ENCODE data around the gene GMDS. TPM values are rescaled to one million over a fixed set of nuclear protein-coding genes. Genes with fewer than 3 reads are reported as not detected.

GMDS gene
- total and polyA plus RNA-seq, 2 of the 13 experiments (the other 11 are each of a cell fraction or from before 2014, with no cell fraction given), result 64.4 to 112 TPM

- Histone ChIP-seq H3K9me3 (ENCODE audit: low read length) (no peaks in the 10 kb centered on the region), H3K4me2 (ENCODE audit: low read depth, low read length) (peak overlapping the region; percentile 32), H3K36me3 (replicated peaks in 1 of 2; ENCODE audit: control insufficient read depth in 1 of 2, insufficient read depth in 2 of 2, low read length in 2 of 2) (peaks cover 0 to 7% of the 10 kb centered on the region in 2 experiments; a peak in 3 of 5 replicates), H3K79me2 (ENCODE audit: insufficient read depth, low read length) (no peaks in the 10 kb centered on the region), H3K4me1 (ENCODE audit: insufficient read depth, low read length) (peaks cover 24% of the 10 kb centered on the region), H2AFZ (ENCODE audit: low read length) (no peak overlapping the region), H4K20me1 (ENCODE audit: insufficient read depth, low read length) (peaks cover 8% of the 10 kb centered on the region; the same call in 1 of the 2 replicates), H3K4me3 (replicated peaks in 1 of 3; ENCODE audit: insufficient read depth in 1 of 3, low read depth in 2 of 3, low read length in 3 of 3) (no peak overlapping the region; a peak in 1 of 6 replicates), H3K27ac (ENCODE audit: extremely low read length, insufficient read depth, low read length) (peak overlapping the region; percentile 26), H3K27me3 (ENCODE audit: control insufficient read depth in 1 of 2, insufficient read depth in 2 of 2, low read length in 2 of 2) (no peaks in the 10 kb centered on the region), H3K9ac (ENCODE audit: insufficient read depth, low read depth, low read length) (no peak overlapping the region)
- WGBS (ENCODE audit: low lambda C conversion rate), result 49% methylated on average over 6 of the region's 8 CpGs
- BruUV-seq (replicated peaks), result no TSS peak
- POLR2A ChIA-PET, result no interaction called here
- in situ Hi-C loops (cut with HindIII; ENCODE audit: extremely low pct_ligation_motif_present, low pct_unique_long_range_greater_than_20kb) (no loop called here), intact Hi-C loops (cut with micrococcal nuclease; ENCODE audit: unreplicated experiment) (no loop called here)
- CTCF ChIA-PET (ENCODE audit: low intra/inter-chr PET ratio, low total read pairs), result no interaction called here
- DNase-seq (ENCODE audit: low spot score) (peak; percentile 84), ATAC-seq (peak; percentile 96), FAIRE-seq (peak; percentile 100)
- TF ChIP-seq ZNF235 (CRISPR knock-in tag; IDR thresholded peaks at IDR 0.05; ENCODE audit: borderline replicate concordance) (no peak), NR2F6 (IDR thresholded peaks at IDR 0.05) (no peak), NR2F6 (CRISPR knock-in tag; IDR thresholded peaks at IDR 0.05) (no peak), ZZZ3 (CRISPR knock-in tag; IDR thresholded peaks at IDR 0.05; ENCODE audit: borderline replicate concordance) (no peak), ZNF367 (CRISPR knock-in tag; IDR thresholded peaks at IDR 0.05; ENCODE audit: borderline replicate concordance) (no peak), ZNF251 (CRISPR knock-in tag; IDR thresholded peaks at IDR 0.05) (no peak), CEBPG (CRISPR knock-in tag; IDR thresholded peaks at IDR 0.05) (peak; percentile 83), DNMT3B (CRISPR knock-in tag; conservative IDR thresholded peaks at IDR 0.05) (no peak), GMEB2 (CRISPR knock-in tag; IDR thresholded peaks at IDR 0.05; ENCODE audit: low read depth) (no peak), BRCA1 (CRISPR knock-in tag; IDR thresholded peaks at IDR 0.05) (no peak), ZBTB34 (CRISPR knock-in tag; IDR thresholded peaks at IDR 0.05) (no peak), ZNF343 (CRISPR knock-in tag; IDR thresholded peaks at IDR 0.05) (no peak), KDM6A (CRISPR knock-in tag; IDR thresholded peaks at IDR 0.05; ENCODE audit: low read depth) (no peak), U2AF2 (IDR thresholded peaks at IDR 0.05; ENCODE audit: low read depth, low read length) (no peak), ATF7 (IDR thresholded peaks at IDR 0.05) (no peak), ATF7 (CRISPR knock-in tag; IDR thresholded peaks at IDR 0.05) (no peak), ZFP36L1 (CRISPR knock-in tag; IDR thresholded peaks at IDR 0.05) (no peak), GABPB1 (CRISPR knock-in tag; IDR thresholded peaks at IDR 0.05) (no peak), HNF1B (CRISPR knock-in tag; IDR thresholded peaks at IDR 0.05) (0 out of 2 replicates have a peak, but pooled peaks have one; percentile 18)
- TF ChIP-seq, protein P1, sequence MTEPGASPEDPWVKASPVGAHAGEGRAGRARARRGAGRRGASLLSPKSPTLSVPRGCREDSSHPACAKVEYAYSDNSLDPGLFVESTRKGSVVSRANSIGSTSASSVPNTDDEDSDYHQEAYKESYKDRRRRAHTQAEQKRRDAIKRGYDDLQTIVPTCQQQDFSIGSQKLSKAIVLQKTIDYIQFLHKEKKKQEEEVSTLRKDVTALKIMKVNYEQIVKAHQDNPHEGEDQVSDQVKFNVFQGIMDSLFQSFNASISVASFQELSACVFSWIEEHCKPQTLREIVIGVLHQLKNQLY (CRISPR knock-in tag; IDR thresholded peaks at IDR 0.05), result no peak
- TF ChIP-seq, protein P2, sequence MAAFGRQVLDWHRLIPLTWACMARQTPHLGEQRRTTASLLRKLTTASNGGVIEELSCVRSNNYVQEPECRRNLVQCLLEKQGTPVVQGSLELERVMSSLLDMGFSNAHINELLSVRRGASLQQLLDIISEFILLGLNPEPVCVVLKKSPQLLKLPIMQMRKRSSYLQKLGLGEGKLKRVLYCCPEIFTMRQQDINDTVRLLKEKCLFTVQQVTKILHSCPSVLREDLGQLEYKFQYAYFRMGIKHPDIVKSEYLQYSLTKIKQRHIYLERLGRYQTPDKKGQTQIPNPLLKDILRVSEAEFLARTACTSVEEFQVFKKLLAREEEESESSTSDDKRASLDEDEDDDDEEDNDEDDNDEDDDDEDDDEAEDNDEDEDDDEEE (CRISPR knock-in tag; IDR thresholded peaks at IDR 0.05), result no peak
These were observed 542.8 kb downstream of the GMDS start for GRCh38 chr6:1702580-1703051.
